GM18867 (cell line): ENCODE data around the gene SLC35F6.
"Not testable (repeated sequence)": the region's sequence is repeated elsewhere in the genome, so short reads cannot be mapped to it uniquely, and the experiment has no call there.

Experiments
- ATAC-seq: cut with Tn5 transposase; IDR thresholded peaks from one replicate; pipeline ENCODE4 v1.9.1; 2021; ENCODE audit warnings: mild to moderate bottlenecking, moderate library complexity; ENCODE audit not compliant: unreplicated experiment

Gene SLC35F6

GRCh38 chr2:26730549-26731344 lies 33.3 kb upstream of the SLC35F6 start:
- ATAC-seq, result no peak

GRCh38 chr2:26731714-26732113 lies 32.4 kb upstream of the SLC35F6 start:
- no peak for ATAC-seq

- ATAC-seq, result no peak
Measured at GRCh38 chr2:26732446-26732845, 31.6 kb upstream of the SLC35F6 start.

- no peak for ATAC-seq
Measured at GRCh38 chr2:26733413-26733812, 30.7 kb upstream of the SLC35F6 start.

GRCh38 chr2:26735097-26735496 lies 29.0 kb upstream of the SLC35F6 start:
- ATAC-seq, result no peak

GRCh38 chr2:26735883-26736588 lies 28.0 kb upstream of the SLC35F6 start:
- no peak for ATAC-seq

- no peak for ATAC-seq
Measured at GRCh38 chr2:26737221-26737620, 26.9 kb upstream of the SLC35F6 start.

- ATAC-seq, result no peak
Measured at GRCh38 chr2:26738481-26738880, 25.6 kb upstream of the SLC35F6 start.

GRCh38 chr2:26739514-26739913 lies 24.6 kb upstream of the SLC35F6 start:
- no peak for ATAC-seq

GRCh38 chr2:26740346-26740745 lies 23.7 kb upstream of the SLC35F6 start:
- no peak for ATAC-seq

- ATAC-seq, result no peak
Measured at GRCh38 chr2:26740890-26741302, 23.2 kb upstream of the SLC35F6 start.

- ATAC-seq, result no peak
Measured at GRCh38 chr2:26742048-26742770, 21.9 kb upstream of the SLC35F6 start.

- no peak for ATAC-seq
Measured at GRCh38 chr2:26743852-26744251, 20.2 kb upstream of the SLC35F6 start.

- ATAC-seq, result no peak
Measured at GRCh38 chr2:26744953-26745352, 19.1 kb upstream of the SLC35F6 start.

GRCh38 chr2:26745609-26746327 lies 18.3 kb upstream of the SLC35F6 start:
- no peak for ATAC-seq

GRCh38 chr2:26746934-26747333 lies 17.1 kb upstream of the SLC35F6 start:
- ATAC-seq, result no peak

- ATAC-seq, result not testable (repeated sequence)
Measured at GRCh38 chr2:26749787-26750420, 14.2 kb upstream of the SLC35F6 start.

- not testable (repeated sequence) for ATAC-seq
Measured at GRCh38 chr2:26750467-26750866, 13.6 kb upstream of the SLC35F6 start.

GRCh38 chr2:26752656-26753055 lies 11.4 kb upstream of the SLC35F6 start:
- no peak for ATAC-seq

GRCh38 chr2:26754539-26754938 lies 9.5 kb upstream of the SLC35F6 start:
- no peak for ATAC-seq
